GM12864 (cell line): ENCODE measurements around the gene MCM8.
"Not testable (repeated sequence)": the region's sequence is repeated elsewhere in the genome, so short reads cannot be mapped to it uniquely, and the experiment has no call there.

ENCODE experiments used
- DNase-seq: peaks from one replicate; pipeline ENCODE4 v3.0.0-alpha.2; 2011; ENCODE audit warnings: low read depth
- H3K4me3 ChIP-seq: 2 replicates; pipeline ENCODE4 v1.5.1; 2011; ENCODE audit warnings: mild to moderate bottlenecking, low read depth, low read length, control low read depth
- CTCF ChIP-seq: IDR thresholded peaks from 2 replicates; pipeline ENCODE4 v1.5.1; 2011; ENCODE audit warnings: low read depth, mild to moderate bottlenecking, moderate library complexity, low read length, control low read depth, inconsistent platforms; ENCODE audit errors: missing control alignments

The MCM8 gene

GRCh38 chr20:6026051-6026450 lies 75.6 kb downstream of the MCM8 start:
- no peak for DNase-seq
- TF ChIP-seq CTCF, result no peak
- H3K4me3 ChIP-seq, result no peak overlapping the region

GRCh38 chr20:6028818-6029217 lies 78.4 kb downstream of the MCM8 start:
- no peak overlapping the region for H3K4me3 ChIP-seq
- no peak for DNase-seq
- TF ChIP-seq CTCF, result no peak

- no peak for TF ChIP-seq CTCF
- DNase-seq, result no peak
- no peak overlapping the region for H3K4me3 ChIP-seq
Observed at GRCh38 chr20:6029538-6029937, 79.1 kb downstream of the MCM8 start.

GRCh38 chr20:6030453-6031080 lies 80.1 kb downstream of the MCM8 start:
- H3K4me3 ChIP-seq, result no peak overlapping the region
- DNase-seq, result no peak
- TF ChIP-seq CTCF, result no peak

- DNase-seq, H3K4me3 ChIP-seq: not testable (repeated sequence)
Observed at GRCh38 chr20:6032907-6033306, 82.5 kb downstream of the MCM8 start.

- TF ChIP-seq CTCF, result no peak
- DNase-seq, result no peak
Observed at GRCh38 chr20:6034134-6034969, 83.9 kb downstream of the MCM8 start.

GRCh38 chr20:6036213-6036612 lies 85.8 kb downstream of the MCM8 start:
- no peak overlapping the region for H3K4me3 ChIP-seq
- no peak for DNase-seq
- no peak for TF ChIP-seq CTCF

More at GRCh38 chr20:6034134-6034969, 83.9 kb downstream of the MCM8 start:
- H3K4me3 ChIP-seq, result no peak overlapping the region
